ENCODE data around the gene HIPK1.
"Not testable (repeated sequence)": the region's sequence is repeated elsewhere in the genome, so short reads cannot be mapped to it uniquely, and the experiment has no call there.

Gene HIPK1

DNA sequence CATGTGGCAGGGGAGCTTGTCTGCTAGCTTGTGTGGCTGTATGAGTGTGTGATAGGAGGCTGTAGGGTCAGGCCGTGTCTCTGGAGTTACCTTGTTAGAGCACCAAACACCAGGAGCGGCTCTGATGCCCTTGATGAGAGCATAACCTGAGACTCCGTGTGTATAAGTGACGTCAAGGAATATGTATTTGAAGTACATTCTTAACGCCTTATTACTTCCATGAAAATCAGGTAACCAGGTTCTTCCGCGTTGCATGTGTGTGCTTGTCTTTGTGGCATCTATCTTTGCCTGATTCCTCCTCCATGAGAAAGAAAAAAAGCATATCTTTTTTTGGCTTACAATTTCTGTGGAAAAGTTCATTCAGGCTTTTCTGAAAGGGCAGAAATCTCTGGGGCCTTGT, 54.7 kb downstream of the HIPK1 start:
- no peak for DNase-seq

- no peak for DNase-seq
These were observed 55.6 kb downstream of the HIPK1 start for GRCh38 chr1:113984710-113985109.

GRCh38 chr1:113986802-113987201, 57.7 kb downstream of the HIPK1 start:
- DNase-seq = no peak

DNA sequence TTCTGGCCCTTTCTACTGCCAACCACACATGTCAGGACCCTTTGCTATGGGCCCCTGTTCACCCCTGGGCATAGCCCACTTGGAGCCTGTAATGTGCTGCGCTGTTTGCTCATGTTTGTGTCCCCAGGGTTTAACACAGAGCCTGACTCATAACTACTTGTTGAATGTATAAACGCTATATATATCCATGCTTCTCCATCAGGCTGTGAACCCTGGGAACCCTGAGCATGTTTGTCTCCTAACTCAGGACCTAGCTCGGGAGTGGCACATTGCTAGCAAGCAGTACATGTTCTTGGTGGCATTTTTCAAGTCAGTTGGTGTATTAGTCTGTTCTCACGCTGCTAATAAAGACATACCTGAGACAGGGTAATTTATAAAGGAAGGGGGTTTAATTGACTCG, 58.1 kb downstream of the HIPK1 start:
- no peak for DNase-seq

DNA sequence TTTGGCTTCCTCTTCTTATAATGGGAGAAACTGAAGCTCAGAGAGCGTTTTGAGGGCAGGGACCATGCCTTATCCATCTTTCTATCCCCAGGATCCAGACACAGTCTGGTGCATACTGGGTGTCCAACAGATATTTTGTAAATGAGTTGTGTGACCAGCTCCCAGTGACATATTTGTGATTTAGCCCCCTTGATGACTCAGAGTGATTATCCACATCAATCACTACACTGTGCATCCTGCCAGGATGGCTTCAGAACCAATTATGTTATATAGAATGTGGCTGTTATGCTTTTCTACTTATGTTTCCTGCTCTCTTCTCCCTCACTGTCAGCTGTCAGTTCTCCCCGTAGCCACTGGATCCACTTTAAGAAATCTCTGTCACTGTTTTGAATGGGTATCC, 61.4 kb downstream of the HIPK1 start:
- no peak for DNase-seq

DNA sequence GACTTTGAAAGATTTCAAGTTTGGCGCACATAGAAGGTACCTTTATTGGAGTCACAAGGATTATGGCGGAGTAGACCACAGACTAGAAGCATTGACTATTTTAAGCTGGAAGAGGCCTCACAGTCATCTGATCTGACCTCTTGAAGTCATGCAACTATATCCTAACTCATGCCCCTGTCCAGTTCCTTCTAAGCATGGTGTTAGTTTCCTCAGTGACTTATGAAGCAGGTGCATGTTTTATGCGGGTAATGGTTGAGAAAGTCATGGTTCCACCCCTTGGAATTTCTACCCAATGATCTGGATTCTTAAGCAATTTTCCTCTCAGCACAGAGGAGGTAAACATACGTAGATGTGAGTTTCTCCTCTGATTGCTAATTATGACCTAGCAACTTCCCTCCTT, 61.8 kb downstream of the HIPK1 start:
- no peak for DNase-seq

GRCh38 chr1:113991467-113991997, 62.4 kb downstream of the HIPK1 start:
- DNase-seq = no peak

GRCh38 chr1:113993072-113993471, 63.9 kb downstream of the HIPK1 start:
- no peak for DNase-seq

- no peak for DNase-seq
These were observed 64.6 kb downstream of the HIPK1 start for GRCh38 chr1:113993766-113994165.

GRCh38 chr1:113995382-113995781, 66.3 kb downstream of the HIPK1 start:
- no peak for DNase-seq

DNA sequence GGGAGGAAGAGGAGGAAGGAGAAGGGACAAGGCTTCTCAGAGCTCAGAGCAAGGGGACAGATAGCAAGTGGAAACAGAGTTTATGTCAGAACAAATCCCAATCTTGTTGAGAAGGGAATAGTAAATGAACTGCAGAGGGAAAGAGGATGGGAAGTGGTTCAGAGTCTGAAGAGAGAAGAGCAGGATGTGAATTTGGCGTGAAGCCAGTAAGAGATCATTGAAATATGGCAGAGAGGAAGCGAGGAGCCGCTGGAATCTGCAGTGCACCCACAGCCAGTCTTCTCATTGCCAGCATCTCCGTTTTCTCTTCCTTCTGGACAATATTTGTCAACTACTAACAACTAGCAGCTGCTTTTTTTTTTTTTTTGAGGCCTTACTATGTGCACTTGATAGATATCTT, 69.2 kb downstream of the HIPK1 start:
- peak in 1 of 2 donors; percentile 29 for DNase-seq

GRCh38 chr1:113999233-113999632, 70.1 kb downstream of the HIPK1 start:
- DNase-seq = no peak

DNA sequence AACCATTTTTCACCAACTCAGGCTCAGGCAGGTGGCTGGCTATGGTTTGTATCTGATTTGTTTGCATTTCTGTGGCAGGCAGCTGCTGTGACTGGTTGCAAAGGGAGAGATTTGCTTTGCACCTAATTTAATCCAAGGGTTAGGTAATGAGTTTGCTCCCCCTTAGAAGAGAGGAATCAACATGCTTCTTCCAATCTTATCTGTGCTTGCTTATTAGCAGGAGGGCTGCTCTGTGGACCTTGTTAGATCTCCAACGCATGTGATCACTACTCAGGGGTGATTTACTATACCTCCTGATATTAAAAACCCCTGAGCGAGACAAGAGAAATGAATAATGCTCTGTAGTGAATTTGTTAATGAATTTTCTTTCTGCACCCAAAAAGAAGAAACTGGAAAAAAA, 70.7 kb downstream of the HIPK1 start:
- no peak for DNase-seq

DNA sequence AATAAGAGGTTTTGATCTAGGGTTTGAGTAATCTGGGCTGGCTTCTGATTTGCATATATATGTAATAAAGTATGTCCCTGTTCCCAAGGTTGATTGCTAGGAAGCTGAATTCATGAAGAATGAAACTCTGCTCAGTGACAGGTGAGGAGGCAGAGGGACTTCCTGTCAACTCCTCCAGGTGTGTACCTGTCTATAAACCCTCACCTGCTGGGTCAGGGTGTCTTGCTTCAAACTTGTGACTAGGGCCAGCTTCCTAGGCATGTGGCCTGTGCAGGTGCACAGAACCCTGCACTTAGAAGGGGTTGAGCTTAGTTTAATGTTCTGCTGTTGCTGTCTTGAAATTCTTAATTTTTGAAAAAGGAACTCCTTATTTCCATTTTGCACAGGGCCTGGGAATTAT, 71.3 kb downstream of the HIPK1 start:
- DNase-seq = no peak

DNA sequence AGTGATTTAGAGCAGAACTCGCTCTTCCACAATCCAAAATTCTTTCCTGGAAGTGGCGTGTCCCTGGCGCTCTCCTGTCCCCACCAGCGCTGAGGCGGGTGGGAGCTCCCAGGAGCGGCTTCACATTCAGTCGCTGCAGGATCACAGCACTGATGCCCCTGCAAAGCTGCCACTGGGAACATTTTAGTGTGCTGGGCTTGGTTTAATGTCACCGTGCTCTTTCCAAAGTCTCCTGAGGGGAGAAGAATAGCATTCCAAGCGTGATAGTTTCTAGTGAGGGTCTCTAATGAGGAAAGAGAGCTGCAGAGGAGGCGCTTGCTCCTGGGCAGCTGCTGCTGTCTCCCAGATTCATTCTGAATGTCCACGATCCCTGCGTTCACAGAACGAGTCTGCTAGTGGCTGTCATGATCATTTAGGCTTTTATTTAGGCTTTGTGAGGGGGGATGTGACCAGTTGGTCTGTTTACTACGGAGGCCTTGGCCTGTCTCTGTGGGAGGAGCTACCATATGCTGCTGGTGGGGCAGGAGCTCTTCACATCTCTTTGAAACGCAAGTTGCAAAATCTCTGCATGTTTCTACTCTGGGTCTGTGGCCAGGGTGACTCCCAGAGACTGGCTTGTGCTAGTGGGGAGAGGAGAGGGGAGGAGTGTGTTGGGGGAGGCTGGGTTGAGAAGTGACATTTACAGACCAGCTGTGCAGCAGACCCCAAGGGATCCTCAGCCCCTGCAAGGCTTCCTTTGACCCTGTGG, 73.5 kb downstream of the HIPK1 start:
- no peak for DNase-seq

DNA sequence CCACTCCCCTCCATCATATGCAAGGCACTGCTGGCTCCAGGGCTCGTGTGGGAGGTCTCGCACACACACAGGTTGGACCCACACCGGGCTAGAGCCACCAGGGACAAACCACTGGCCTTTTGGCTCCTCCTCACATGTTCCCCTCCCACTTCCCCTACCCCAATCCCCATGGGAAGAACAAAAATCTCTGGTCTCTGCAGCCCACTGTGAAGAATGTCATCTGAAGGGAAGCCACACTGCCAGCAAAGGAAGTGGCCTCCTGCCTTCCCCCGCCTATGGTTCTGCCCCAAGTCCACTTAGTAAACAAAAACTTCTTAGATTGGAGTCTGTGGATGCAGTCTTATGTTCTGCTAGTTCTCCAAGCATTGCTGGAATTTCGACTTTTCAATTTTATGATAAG, 74.3 kb downstream of the HIPK1 start:
- no peak for DNase-seq

- not testable (repeated sequence) for DNase-seq
These were observed 77.7 kb downstream of the HIPK1 start for GRCh38 chr1:114006825-114007224.

GRCh38 chr1:114008480-114008941, 79.4 kb downstream of the HIPK1 start:
- DNase-seq = no peak

GRCh38 chr1:114008993-114009392, 79.9 kb downstream of the HIPK1 start:
- no peak for DNase-seq

- no peak for DNase-seq
These were observed 80.3 kb downstream of the HIPK1 start for GRCh38 chr1:114009393-114009792.

DNA sequence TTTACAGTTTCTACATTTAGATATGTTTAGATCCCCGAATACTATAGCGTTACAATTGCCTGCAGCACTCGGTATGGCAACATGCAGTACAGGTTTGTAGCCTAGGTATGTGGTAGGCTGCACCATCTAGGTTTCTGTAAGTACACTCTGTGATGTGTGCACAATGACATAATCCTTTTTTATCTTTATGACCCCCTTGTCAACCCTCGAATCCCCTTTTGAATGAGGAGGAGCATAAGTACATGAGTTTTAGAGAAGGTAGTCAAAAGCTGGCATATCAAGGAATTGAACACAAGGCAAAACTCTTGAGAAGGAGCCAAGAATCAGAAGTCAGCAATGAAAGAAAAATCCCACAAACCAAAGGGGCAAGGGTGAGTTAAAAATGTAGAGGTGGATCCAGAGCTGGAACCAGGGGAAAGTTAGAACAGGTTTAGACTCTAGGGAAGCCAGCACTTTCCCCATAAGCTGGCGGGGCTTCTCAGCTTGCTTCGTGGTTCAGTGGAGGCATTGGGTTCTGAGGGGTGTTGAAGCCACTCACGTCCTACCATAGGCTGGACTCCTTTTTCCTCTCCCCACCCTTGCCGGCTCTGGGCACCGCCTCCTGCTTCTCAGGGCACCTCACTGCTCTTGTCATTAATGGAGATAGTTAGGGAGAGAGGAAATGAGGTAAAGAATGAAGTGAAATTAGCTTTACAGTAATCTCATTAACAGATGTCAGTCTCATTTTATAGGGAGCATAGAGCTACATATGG, 81.5 kb downstream of the HIPK1 start:
- DNase-seq = no peak

DNA sequence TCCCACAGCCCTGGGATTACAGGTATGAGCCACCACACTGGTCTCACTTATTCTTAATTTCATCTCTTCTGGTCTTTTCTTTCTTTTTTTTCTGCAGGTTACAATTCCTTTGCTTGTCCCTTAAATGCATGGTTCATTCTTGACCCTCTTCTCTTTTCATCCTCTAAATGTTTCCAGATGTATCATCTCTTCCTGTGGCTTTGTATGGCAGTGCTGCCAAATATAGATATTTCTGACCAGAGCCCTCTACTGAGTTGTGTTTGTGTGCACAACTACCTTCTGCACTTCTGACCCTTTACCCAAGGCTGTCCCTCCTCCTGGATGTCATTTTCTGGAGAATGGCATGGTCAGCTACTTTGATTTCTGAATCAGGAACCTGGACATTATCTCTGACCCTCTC, 82.7 kb downstream of the HIPK1 start:
- DNase-seq = no peak

DNA sequence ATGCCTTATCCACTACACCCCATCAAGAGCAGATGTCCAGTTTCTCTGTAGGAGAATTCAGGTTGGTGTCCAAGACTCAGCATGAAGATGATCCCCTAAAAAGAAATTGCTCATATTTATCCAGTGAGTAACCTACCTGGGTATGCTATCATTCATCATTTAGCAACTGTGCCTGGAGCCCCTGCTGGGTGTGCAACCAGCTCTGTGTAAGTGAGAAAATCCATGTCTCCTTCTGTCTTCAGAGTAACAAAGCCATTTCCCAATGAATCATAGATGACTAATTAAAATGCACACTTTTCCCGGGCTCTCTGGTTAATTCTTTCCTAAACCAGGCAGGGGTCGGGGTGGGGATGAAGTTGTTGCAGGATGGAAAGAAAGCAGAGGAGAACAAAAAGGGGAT, 86.0 kb downstream of the HIPK1 start:
- no peak for DNase-seq

GRCh38 chr1:114019724-114020123, 90.6 kb downstream of the HIPK1 start:
- not testable (repeated sequence) for DNase-seq

Data from inflammatory macrophage treated with lipopolysaccharide for 1 hour (primary cell).